M059J (cell line): ENCODE results near the gene BNIPL. TPM values are rescaled to one million over a fixed set of nuclear protein-coding genes. Genes with fewer than 3 reads are reported as not detected.

Source experiments
- DNase-seq: peaks from one replicate; pipeline ENCODE4 v3.0.0-alpha.2; 2012; ENCODE audit warnings: low read depth
- total RNA-seq: library from RNA; depleted of rRNA; stranded (reverse); fragments of >200 nt; shearing (Covaris generic); gene quantifications from 2 replicates; pipeline ENCODE4 v1.2.3, GENCODE V29; 2014; rRNA removed

The BNIPL gene
- total RNA-seq, 1 experiment from 2014 or later, result 0.10 TPM

DNA sequence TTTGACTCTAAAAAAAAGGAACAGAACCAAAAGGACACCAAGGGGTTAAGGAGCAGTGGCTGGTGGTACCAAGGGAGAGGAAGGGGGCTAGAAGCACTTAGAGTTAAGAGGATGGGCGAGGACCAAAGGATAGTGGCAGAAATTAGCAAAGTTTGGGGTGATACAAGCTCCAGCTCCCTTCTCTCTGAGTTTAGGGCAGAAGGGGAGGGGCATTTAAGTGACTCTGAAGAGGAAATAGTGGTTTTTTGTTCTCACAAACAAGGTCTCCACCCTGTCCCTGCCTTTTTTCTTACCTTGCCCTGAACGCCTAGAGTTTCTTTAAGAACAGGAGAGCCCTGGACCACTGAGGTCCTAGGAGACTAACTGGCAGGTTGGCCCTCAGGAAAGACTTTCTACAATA is 19.8 kb downstream of the BNIPL start:
- no peak for DNase-seq

DNA sequence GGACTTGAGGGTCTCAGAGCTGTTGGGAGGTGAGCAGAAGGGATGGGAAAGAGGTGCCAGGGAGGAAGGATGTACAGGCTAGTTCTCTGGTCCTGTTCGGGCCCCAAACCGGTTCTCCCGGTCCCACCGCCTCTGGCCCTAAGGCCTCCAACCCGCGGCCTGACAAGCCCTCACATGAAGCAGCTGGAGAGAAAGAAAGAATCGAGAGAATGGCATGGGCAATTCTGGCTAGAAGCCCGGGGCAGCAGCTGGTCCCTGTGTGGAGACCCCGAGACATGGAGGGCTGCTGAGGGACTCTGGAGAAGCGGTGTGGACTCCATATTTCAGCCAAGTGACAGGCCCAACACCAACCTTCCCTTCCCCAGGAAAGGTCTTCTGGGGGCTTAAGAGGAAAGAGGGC is 22.3 kb downstream of the BNIPL start:
- no peak for DNase-seq

DNA sequence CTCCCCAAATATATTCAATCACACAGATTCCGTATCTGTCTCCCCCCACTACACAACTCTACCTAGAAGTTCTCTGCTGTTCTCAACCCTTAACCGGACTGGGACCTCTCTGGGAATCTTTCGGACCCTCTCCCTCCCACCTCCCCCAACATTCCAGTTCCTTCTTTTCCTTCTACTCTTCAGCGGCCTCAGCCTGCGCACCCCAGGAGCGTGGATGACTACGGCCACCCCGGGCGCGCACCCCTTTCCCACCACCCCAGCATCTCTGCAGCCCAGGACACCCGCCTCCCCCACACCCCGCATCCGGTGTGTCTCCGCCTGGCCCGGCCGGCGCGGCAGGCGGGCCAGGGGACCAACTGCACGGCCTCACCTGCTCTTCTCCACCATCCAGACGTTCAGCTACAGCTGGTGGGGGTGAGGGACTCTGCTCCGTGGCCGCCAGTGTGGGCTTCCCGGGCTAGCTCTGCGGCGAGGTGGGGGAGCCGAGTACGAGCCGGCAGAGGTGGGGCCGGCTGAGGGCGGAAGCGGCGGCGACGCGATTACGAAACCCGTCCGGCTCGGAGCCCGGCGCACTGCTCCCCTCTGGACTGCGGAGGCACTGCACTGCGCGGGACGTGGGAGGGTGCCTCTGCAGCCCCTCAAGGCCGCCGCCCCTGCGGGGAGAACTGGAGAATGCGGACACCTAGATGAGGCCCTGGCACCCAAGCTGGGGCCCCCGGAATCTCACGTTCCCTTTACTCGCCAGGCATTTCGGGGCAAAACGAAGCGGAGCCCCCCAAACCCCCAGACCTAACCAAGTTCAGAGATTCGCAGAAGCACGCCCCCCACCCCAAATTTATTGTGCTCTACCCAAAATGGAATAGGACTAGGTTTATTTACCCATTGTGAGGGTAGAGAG is 23.0 kb downstream of the BNIPL start, which contains the start of gene CDC42SE1:
Gene CDC42SE1, minus strand, starts transcription at position 514 of the 898 bp plus-strand sequence. CDS start 3,892 bp downstream, outside the sequence.
- DNase-seq, result peak; percentile 80

DNA sequence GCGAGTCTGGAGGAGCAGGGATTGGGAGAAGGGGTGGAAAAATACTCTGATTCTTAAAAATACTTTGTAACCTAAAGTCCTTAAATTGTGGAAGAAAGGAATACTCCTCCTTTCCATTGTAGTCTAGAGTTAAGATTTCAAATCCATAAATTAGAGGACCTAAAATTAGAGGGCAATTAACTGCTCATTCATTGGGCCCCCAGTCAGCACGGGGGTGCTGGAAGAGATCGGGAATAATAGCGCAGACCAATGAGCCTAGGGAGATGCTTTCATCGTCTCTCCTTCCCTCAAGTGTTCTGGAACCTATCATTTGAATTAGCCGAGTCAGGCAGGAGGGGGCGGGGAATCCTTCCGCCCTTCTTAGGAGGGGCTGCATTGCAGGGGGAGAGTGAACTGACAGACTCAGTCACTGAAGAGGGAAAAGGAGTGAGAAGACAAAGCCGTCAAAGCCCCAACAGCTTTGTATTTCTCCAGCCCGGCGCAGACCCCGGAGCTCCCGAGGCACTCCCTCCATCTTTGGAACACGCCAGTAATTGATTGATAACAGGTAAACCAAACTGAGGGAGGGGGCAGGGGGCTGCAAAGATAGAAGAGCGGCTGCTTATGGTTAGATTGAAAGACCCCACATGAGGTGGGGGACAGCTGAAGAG is 23.7 kb downstream of the BNIPL start, which contains the start of gene MLLT11:
Gene MLLT11, plus strand, starts transcription at position 391 of the 650 bp plus-strand sequence. CDS start 6,828 bp downstream, outside the sequence.
- DNase-seq, result peak; percentile 80

DNA sequence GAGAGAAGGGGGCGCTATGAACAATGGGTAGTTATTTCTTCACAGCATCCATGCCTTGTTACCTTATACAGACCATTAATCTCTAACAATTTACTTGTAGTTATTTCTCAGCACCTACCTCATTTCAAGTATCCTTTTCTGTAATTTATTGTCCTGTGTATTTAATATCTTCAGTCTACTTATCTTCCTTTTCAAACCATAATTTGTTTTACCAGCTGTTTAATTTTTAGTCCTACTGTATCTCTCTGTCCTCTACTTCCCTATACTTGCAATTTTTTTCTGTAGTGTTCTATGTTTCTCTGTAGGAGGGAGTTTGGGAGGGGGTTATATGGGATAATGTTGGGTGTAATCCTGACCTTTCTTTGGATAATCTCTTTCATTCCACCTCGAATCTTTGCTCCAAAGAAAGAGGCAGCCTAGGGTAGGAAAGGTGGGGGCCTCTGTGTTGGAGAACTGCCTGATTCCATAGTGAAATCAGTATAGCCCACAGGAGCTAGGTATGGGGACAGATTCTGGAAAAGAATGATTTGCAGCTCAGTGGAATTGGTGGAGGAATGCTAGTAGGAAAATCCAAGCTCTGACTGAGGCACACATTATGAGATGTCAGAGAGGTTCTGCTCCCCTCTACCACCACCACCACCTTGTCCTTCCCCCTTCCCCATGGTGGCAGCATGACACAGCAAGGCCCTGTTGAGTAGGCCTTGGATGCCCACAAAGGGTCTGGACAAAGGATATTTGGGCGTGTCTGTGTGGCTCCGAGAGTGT is 24.5 kb downstream of the BNIPL start:
- DNase-seq, result peak; percentile 47

DNA sequence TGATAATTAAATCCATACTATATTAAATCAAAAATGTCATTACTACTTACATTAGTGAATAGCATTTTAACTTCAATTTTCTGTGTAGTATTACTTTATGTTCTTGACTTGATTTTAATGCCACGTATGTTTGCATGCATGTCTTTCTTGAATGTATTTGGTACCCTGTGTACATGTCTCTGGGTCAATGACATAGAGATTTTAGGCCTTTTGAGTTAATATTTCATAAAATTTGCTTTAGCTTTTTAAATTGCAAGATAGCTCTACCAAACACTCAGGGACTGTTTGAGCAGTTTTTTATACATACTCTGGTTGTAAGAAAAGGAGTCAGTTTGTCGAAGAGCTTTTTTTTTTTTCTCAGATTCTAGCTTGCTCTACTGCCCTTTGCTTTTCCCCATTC is 25.3 kb downstream of the BNIPL start:
- no peak for DNase-seq

DNA sequence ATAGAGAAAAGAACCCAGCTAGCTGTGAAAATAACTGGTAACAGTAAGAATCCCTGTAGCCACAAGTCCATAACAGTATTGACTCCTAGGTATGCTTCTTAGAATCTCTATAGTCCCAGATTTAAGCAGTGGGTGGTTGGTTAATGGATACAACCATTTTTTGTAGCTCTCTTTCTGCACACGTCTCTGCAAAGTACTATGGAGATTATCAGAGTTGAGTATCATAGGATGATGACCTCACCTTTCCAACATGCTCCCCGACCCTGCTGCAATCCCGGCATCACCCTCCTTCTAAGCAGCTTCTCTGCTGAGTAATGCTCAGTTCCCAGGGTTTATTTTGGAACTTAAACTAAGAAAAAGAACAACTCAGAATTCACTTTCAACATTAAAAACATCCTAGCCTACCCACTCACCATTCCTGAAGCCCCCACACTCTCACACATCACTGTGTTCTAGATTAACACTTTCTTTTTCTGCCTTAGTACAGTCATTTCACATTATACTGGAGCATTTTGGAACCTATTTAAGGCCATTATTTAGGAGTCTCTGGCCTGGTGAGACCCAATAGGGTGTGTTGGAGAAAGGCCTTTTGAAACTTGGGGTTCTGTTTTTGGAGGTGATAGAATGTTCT is 26.5 kb downstream of the BNIPL start:
- DNase-seq, result peak; percentile 87

DNA sequence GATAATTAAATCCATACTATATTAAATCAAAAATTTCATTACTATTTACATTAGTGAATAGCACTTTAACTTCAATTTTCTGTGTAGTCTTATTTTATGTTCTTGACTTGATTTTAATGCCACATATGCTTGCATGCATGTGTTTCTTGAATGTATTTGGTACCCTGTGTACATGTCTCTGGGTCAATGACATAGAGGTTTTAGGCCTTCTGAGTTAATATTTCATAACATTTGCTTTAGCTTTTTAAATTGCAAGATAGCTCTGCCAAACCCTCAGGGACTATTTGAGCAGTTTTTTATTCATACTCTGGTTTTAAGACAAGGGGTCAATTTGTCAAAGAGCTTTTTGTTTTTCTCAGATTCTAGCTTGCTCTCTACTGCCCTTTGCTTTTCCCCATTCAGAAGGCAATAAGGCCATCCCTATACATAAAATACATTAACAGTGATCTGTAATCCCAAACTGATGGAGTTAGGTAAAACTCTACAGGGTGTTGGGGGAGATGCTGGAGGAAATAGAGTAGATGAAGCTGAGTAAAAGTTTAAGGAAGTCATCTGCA is 28.8 kb downstream of the BNIPL start:
- DNase-seq, result no peak

DNA sequence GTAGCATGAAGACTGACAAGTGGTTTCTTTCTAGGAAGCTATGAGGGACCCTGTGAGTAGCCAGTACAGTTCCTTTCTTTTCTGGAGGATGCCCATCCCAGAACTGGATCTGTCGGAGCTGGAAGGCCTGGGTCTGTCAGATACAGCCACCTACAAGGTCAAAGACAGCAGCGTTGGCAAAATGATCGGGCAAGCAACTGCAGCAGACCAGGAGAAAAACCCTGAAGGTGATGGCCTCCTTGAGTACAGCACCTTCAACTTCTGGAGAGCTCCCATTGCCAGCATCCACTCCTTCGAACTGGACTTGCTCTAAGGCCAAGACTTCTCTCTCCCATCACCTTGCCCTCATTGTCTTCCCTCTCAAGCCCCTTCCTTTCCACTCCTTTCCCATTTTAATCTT is 30.8 kb downstream of the BNIPL start:
- no peak for DNase-seq

DNA sequence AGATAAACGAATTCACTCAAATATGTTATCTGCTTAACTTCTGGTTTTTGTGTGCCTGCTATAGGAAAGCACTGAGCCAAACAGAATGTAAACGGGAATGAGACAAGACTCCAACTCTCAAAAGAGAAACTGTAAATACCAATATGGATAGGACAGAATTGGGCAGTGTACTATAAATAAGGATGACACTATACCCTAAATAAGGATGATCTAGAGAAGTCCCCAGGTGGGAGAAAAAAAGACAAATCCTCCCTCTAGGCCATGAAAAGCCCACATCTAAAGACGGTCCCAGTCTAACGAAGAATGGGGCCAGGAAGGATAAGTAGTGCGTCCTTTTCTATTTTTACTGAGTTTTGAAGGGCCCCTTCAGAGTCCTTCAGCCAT is 32.7 kb downstream of the BNIPL start:
- no peak for DNase-seq

DNA sequence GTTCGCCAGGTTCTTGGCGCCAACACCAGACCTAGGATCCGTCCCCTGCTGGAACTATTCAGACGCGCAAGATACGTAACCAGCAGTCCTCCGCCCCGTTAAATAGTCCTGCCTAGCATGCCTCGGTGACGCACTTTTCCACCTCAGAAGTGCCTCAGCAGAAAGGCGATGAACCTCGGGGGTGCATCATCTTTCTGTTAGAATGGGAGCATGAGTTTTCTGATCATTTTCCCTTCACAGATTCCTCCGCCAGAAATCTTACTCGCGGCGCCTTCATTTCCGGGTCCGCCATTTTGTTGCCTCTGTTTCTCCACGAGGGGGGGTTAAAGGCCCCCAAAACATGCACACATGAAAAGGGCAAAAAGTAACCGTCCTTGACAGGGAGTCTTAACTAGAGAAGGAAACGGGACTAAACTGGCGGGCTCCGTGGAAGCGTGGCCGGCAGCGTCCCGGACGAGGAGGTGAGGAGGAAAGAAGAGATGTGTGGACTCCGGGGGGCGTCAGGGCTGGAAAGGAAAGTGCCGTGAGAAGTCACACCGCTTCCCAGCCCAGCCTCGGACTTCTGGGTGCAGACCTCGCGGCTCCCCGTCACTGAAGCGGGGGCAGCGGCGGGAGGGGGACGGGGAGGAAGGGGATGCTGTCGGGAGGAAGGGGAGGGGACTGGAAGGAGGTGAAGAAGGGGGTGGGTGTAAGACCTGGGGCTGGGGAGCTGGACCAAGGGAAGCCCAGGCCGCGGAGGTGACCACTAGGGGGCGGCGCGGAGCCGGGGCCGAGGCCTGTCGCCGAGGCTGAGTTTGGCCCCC is 34.3 kb downstream of the BNIPL start, which contains the start of gene GABPB2:
Gene GABPB2, plus strand, starts transcription at position 288 of the 803 bp plus-strand sequence. CDS start 17,429 bp downstream, outside the sequence.
- DNase-seq, result peak; percentile 95

DNA sequence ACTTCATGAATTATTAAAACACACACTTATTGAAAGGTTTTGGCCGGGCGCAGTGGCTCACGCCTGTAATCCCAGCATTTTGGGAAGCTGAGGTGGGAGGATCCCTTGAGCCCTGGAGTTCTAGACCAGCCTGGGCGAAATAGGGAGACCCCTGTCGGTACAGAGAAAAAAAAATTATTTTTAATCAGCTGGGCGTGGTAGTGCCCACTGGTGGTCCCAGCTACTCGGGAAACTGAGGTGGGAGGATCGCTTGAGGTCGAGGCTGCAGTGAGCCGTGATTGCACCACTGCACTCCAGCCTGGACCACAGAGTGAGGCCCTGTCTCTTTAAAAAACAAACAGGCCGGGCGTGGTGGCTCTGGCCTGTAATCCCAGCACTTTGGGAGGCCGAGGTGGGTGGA is 35.8 kb downstream of the BNIPL start:
- no peak for DNase-seq

DNA sequence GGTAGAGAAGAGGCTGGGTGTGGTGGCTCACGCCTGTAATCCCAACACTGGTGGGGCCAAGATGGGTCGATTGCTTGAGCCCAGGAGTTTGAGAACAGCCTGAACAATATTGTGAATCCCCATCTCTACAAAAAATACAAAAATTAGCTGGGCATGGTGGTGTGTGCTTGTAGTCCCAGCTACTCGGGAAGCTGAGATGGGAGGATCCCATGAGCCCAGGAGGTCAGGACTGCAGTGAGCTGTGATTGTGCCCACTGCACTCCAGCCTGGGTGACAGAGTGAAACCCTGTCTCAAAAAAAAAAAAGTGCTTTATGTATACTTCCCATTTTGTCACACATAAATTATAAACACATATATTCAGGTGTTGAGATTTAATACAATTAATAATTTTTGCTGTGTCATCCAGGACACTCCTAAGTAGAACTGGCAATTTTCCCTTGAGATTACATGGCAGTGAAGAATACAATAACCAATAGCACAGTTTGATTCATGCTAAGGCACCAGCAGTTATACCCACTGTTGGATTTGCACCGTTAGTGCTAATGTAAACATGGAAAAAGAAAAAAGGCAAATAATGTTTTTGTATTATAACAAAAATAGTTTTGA is 49.7 kb downstream of the BNIPL start:
- DNase-seq, result no peak

Other genes with a start within 250 kb of the BNIPL start
- 1.7 and 2.1 TPM in 2 replicates for gene CTSK, start 228.3 kb upstream of the BNIPL start, total RNA-seq
- 30.2 and 38.7 TPM in 2 replicates for gene ARNT, start 160.0 kb upstream of the BNIPL start, total RNA-seq
- gene CTXND2, start 149.4 kb upstream of the BNIPL start, total RNA-seq, result not detected in 2 replicates
- gene SETDB1, start 110.2 kb upstream of the BNIPL start, total RNA-seq, result 27.8 and 31.6 TPM in 2 replicates
- gene CERS2, start 61.8 kb upstream of the BNIPL start, total RNA-seq, result 156 and 178 TPM in 2 replicates
- 0.25 TPM in 1 of 2 replicates, not detected in the other for gene ANXA9, start 54.3 kb upstream of the BNIPL start, total RNA-seq
- 7.0 and 8.9 TPM in 2 replicates for gene MINDY1, start 29.7 kb upstream of the BNIPL start, total RNA-seq
- gene PRUNE1, start 28.1 kb upstream of the BNIPL start, total RNA-seq, result 21.4 and 26.6 TPM in 2 replicates
- 2.3 and 3.6 TPM in 2 replicates for gene C1orf56, start 11.2 kb downstream of the BNIPL start, total RNA-seq
- gene CDC42SE1, start 23.0 kb downstream of the BNIPL start, total RNA-seq, result 56.2 and 65.4 TPM in 2 replicates
- gene MLLT11, start 23.8 kb downstream of the BNIPL start, total RNA-seq, result 43.2 and 46.5 TPM in 2 replicates
- 6.2 and 11.4 TPM in 2 replicates for gene GABPB2, start 34.2 kb downstream of the BNIPL start, total RNA-seq
- 0.12 and 0.79 TPM in 2 replicates for gene SEMA6C, start 110.0 kb downstream of the BNIPL start, total RNA-seq
- gene TNFAIP8L2, start 120.1 kb downstream of the BNIPL start, total RNA-seq, result not detected in 2 replicates
- gene LYSMD1, start 129.3 kb downstream of the BNIPL start, total RNA-seq, result 7.6 and 9.7 TPM in 2 replicates
- 82.1 and 92.2 TPM in 2 replicates for gene SCNM1, start 129.6 kb downstream of the BNIPL start, total RNA-seq
- gene TMOD4, start 139.4 kb downstream of the BNIPL start, total RNA-seq, result not detected in 2 replicates
- 76.6 and 84.3 TPM in 2 replicates for gene VPS72, start 153.6 kb downstream of the BNIPL start, total RNA-seq
- 78.6 and 82.6 TPM in 2 replicates for gene PIP5K1A, start 162.0 kb downstream of the BNIPL start, total RNA-seq
- 285 and 291 TPM in 2 replicates for gene PSMD4, start 218.1 kb downstream of the BNIPL start, total RNA-seq
- 14.3 and 27.3 TPM in 2 replicates for gene ZNF687, start 245.7 kb downstream of the BNIPL start, total RNA-seq